HG03469 (cell line): ENCODE results near the gene AVEN.

Experiments used
- ATAC-seq: cut with Tn5 transposase; IDR thresholded peaks from one replicate; pipeline ENCODE4 v1.9.1; 2021; ENCODE audit warnings: mild to moderate bottlenecking, moderate library complexity, moderate number of reproducible peaks; ENCODE audit not compliant: unreplicated experiment

The AVEN gene

DNA sequence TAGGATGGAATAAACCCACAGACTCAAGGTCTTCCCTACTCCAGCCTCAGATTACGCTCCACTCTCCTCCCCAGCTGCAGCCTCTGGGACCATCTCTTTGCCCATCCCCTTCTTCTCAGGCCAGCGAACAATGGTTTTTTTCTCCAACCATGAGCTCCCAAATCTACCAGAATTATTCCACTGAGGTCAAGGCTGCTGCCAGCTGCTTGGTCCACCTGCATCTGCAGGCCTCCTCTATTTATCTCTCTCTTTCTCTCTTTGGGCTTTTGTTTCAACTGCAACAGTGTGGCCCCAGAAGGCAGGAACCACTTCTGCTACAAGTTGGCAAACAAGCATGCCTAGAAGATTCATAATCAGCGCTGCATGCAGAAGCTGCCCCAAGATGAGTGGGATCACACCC, 51.6 kb downstream of the AVEN start:
- ATAC-seq: no peak

DNA sequence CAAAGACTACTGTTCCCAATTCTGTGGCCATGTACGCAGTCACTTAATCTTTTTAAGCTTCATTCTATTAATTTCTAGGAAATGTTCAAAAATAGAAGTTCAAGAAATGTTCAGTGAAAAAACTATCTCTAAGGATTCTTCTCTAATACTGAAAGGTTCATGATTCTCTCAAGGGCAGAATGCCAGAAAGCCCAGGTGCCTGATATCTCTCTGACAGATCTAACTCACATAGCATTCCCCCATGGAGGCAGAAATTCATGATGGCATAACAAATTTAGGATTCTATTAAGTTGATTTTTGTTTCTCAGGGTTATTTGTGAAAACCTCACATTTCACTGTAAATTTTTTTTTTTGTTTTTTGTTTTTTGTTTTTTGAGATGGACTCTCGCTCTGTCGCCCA, 53.3 kb downstream of the AVEN start:
- no peak for ATAC-seq

DNA sequence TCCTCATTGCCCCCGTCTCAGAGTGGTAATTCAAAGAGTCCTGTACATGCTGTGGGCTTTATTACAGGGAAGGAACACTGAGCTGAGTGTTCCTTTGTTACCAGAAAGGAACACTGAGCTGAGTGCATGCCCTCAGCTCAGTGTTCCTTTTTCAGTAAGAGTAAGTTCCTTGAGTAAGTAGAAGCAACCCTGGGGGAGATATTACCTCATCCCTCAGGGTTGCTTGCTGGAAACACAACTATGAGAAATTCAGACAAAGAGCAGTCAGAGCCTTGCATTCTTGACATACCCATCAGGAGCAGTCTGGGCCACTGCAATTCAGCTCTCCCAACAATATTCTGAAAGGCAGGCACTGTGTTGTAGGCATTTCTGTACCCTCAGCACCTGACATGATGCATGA, 53.7 kb downstream of the AVEN start:
- ATAC-seq: no peak

DNA sequence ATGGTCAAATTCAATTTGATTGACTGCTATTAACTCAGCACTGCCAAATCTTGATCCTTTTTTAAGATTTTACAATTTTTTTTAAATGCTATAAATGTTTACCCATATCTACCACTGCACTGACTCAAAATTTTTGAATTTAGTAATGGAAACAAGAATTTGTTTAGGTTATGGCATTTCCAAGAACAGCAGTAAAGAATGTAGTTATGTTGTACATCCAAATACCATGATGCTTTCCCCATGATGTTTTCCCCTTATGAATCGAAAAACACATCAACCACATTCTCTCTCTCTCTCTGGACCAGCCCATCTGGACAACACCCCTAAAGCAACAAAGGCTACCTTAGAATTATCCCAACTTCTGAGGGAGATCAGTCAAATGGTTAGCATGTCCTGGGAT, 56.5 kb downstream of the AVEN start:
- ATAC-seq: no peak

DNA sequence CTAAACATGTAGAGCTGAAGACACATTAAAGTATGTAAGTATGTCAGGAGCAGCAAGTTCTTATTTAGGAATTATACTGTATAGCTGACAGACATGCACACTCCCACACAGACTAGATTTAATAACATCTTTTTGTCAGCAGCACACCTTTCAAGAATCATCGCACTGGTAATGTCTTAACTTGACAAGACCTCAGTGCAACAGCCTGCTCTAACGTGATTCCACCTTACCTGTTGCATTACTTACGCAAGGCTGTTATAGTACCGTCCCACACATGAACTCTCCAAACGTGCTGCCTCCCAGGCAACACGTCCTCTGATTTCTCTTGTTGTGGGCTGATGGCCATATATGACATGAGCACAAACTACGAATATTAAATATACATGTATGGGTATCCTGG, 58.8 kb downstream of the AVEN start:
- ATAC-seq: no peak

DNA sequence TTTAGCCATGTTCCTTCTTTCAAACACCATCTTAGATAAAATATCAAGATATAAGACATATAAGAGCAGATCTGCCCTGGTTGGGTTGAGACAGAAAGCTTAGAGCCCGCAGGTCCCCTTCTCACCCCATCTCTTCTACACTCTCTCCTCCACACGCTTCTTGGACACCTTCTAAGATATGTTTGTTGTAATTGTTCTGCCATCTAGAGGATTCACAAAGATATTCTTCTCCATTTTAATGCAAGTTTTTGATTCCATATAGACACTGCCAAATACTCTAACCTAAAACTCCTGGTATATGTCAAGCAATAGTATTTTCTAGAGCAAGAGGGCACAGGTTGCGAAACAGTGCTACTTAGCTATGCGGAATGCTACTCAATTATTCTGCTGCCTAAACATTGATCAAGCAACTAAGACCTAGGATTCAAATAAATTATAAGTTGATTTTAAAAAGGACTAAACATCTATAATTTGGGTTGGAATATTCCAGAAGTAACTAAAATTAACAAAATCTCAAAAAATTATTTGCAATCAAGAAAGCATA, 63.9 kb downstream of the AVEN start:
- no peak for ATAC-seq

DNA sequence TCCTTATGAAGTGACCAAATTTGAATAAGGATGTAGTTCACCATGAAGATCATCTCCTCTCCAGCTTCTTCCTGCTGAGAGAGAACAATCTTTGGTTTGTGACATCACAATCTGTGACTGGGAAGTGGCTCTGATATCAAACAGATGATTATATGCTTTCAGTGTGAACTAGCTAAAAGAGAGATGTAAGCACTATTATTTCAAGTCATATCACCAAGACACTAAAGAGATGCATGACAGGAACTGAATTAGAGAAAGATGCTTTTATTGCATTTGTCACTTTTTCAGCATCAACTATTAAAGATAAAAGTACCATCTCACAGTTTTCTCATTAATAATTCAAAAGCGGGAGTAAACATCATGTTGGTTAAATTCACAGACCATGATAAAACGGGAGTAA, 67.2 kb downstream of the AVEN start:
- no peak for ATAC-seq

DNA sequence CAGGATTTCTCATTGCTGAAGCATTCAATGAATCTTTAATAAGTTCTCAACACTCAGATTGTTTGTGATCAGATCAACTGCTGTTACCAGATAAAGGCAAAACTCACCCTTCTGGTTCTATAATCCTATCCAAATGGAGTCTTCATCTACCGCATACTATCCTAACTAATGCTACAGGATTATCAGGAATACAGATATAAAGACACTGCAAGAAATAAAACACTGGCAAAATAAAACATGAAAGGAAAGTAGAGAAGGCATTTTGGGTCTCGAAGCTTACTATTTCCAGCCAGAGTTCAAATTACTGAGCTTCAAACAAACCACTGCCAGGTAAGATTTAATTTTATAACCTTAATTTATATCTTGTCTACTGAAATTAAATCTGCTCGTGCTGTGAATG, 70.2 kb downstream of the AVEN start:
- ATAC-seq: no peak

DNA sequence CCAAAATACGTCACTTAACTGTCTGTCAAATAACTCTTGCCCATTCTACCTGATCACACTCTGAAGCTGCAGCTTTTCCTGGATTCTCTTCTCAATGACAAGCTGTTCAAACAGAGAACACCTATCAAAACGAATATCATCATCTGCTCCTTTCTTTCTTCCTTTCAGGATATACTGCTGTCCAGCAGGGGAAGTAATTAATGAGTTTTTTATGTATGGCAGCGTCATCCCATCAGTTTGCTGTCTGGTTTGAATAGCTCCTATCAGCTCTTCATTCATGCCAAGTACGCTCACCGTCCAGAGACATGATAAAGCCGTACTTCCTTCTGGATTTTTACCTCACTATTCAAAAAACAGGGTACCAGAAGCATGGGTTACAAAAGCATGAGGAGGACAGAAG, 70.8 kb downstream of the AVEN start, which contains the start of gene CHRM5:
Gene CHRM5, plus strand, starts transcription at position 274 of the 400 bp plus-strand sequence. CDS start 94,221 bp downstream, outside the sequence.
- ATAC-seq: no peak

DNA sequence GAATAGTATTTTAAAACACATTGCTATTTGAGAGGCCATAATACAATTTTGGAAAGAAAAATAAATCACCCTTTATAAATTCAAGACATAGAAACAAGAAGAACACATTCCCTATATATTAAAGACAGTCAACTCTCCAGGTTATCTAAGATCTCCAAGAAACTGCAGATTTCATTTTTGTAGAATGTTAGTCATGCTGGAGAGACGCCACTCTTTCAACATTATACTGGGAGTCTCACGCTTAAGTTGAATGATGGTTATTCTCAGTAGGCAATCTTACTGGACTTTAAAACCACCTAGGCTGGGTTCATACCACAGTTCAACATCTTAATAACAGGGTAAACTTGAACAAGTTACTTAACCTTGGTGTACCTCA, 74.4 kb downstream of the AVEN start:
- ATAC-seq: no peak

DNA sequence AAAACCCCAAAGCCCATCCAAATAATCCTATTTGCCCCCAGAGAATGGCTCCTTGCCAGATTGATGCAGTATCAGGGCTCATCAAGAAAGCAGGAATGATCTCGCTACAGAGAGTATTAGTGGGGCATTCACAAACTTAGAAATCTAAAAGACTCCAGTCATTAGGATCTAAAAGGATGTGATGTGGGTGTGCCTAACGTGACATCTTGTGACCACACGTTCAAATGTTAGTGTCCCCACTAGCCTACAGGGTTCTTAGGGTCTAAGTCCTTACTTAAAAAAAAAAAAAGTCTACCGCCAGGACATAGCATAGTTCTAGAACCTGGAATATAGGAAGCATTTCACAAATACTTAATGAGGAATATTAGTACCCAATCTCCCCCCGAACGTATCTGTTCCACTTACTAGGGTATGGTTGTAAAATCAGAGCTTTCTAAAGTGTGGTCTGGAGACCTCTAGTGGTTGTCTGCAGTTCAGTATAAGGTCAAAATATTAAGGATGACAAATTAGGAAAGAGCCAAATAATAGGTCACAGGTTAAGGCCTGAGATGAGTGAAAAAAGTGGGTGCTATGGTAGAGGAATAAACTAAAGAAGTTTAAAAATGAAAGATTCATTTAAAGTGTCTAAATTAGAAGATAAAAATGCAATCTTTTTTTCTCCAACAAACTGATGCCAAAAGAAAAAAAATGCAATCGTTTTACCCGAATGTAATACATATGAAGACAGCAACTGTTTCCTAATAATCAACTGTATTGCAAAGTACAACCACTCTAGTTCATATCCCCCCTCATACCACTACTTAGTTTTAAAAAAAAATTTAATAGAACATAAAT, 75.0 kb downstream of the AVEN start:
- ATAC-seq: no peak

DNA sequence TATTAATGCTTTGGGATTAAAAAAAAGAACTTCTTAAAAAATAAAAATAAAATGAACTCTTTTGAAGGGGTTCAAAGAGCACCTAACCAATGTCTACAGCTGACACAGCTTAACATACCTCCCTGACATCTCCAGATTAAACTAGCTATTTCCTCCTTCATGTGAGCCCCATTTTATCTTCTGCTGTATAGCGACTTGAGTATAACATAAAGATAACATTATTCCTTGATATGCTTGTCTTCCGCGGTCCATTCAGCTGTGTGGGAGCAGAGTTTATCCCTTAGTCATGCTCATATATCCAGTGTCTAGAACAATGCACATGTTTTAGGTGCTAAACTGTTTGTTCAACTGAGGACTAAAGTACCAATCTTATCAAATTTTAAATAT, 78.5 kb downstream of the AVEN start:
- ATAC-seq: no peak

DNA sequence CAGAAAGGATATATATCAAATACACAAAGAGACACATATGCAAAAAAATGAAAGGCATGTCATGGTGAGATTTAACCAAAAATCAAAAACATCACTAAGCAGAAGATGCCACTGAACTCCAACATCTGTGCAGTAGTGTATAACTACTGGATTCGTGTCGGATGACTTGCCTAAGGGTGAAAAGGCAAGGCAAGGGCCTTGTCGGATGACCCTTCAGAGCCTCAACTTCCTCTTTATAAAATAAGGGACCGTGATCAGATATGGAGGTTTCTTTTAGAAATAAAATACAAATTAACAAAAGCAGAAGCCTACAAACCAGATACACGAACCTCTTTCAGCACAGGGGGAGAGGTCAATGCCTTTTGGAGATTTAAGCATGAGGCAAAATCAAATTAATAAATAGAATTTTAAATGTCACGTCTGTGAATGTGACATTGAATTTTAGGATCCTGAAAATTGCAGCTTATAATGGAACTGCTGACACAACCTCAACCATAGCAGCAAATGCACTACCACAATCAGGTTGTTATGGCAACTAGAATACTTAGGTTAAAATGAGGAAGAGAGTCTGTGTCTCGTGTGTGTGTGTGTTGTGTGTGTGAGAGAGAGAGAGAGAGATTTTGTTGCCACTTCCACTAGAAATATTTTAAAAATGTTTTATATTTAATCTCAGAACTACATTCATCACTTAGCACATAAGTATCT, 79.0 kb downstream of the AVEN start:
- no peak for ATAC-seq

DNA sequence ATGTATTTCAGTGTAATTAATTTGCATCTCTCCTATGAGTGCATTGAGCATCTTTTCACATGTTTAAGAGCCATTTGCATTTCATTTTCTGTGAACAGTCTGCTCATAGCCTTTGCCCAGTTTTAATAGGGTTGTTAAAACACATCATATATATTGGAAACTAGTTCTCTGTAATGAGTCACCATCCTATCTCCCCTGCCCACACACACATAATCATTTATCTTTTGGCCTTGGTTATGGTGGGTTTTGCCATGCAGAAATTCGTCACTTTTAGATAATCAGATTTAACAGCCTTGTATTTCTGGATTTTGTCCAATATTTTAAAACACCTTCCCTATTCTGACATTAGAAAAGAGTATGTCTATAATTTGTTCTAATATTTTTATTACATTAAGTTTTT, 82.6 kb downstream of the AVEN start:
- no peak for ATAC-seq

DNA sequence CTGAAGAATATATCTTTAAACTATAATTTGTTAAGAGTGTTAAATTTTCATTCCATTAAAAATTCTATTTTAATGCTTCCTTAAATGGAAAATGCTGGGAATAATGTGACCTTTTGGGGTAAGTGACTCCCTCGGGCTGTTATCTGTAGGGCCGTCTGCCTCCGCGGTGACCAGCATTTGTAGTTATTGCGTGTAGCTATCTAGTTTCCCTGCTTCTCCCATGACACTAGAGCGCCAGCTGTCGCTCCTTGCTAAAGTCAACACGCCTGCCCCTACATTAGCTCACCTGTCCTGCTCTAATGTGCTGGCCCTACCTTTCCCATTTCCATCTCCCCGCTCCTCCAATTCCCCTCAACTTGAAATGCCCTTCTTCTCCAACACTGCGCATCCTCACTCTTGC, 83.1 kb downstream of the AVEN start:
- no peak for ATAC-seq

DNA sequence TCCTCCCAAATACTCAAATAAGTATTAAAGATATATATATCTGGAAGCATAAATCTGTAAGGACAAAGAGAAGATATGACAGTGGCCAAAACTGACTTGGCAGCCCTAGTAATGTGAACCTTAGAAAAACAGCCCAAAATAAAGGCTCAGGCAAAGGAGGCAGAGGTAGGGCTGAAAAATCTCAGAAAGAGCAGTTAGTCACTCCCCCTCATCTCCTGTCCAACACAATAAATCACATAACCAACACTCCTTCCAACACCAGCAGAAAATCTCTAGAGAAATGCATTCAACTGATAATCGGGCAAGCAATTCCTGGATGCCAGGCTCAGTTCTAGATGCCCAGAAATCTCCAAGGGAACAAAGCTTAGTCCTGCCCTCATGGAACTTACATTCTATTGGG, 92.9 kb downstream of the AVEN start:
- ATAC-seq: no peak

DNA sequence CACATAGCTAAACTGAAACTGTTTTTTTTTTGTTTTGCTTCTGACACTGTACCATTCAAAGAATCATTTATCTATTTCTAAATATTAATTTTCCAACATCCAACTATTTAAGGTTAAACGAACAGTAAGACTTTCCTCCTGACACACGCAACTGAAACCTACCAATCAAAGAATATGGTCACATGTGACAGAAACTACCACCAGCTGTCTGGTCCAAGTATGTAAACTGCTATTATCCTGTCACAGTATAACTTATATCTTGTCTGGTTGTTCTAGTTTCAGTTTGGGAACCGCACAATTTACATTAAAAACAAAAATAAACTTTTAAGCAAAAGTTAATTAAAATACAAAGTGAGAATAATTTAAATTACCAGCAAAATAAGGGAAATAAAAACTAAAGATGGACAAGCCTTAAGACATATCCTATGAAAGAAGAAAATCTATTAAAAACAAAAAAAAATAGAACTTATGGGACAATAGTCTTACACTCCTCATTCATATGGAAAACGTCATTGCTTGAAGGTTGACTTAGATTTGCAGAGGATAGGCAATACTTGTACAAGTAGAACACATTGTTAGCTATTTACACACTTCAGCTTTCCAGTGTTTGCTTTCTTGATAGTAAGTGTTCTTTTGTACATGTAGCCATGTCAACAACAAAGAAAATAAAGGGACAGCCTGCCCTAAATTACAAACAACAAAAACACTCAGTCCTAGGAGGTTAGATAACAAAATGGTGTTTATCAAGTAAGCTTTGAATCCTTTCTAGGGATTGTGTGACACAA, 97.5 kb downstream of the AVEN start:
- ATAC-seq: no peak

DNA sequence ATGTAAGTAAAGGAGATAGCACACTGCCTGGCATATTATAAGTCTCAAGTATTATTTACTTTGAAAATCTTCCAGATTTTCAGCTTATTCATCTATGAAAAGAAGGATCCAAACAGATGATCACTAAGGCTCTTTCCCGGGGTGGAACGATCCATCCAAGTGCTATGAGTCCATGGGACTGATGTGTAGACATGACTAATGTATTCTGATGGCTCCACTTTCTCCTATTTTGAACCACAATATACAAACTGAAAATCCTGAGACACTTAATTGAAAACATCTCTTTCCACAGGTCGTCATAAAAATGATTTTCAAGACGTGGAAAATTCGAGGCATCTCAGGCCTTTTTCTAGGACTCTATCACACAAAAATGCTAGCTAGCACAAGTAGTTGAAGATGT, 104.1 kb downstream of the AVEN start:
- ATAC-seq: no peak

DNA sequence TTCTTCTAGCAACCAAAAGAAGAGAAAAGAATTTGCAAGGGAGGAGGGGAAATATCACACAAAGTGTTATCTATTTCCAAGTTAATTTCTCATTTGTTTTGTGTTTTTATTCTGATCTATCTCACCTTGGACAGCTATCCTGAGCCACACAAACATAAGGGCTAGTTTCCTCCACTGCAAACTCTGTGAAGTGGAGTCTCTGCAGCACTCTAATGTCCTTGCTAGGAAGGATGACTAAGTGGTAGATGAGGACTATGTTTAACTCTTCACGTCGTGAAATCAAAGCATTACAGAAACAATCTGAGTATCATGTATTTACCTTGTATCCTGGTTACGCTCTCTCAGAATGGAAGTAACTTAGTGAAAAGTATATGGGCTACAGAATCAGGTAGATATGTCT, 104.6 kb downstream of the AVEN start:
- no peak for ATAC-seq

DNA sequence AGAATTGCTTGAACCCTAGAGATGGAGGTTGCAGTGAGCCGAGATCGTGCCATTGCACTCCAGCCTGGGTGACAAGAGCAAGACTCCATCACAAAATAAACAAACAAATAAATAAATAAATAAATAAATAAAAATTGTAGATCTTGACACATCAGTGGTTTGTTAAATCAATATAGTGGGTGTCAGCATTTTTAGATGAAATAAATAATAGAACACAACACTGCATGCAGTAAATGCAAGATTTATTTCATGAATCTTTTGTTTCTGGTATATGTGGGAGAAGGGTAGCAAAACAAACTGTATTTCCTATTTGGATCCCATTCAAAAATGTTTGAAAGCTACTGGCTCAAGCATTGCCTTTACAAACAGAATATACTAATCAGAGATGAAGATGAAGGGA, 106.3 kb downstream of the AVEN start:
- ATAC-seq: no peak

DNA sequence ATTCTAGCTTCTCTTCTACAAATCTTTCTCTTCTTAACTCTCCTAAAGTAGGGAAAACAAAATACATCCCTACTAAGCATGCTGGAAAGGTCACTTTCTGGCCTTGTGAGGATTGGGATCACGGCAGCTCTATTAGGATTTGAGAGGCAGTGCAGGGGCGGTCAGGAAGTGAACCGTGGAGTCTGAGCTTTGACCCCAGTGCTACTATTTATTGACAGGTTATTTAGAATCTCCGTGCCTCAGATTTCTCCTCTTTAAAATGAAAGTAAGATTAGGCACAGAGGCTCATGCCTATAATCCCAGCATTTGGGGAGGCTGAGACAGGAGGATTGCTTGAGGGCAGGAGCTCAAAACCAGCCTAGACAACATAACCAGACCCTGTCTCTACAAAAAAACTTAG, 112.7 kb downstream of the AVEN start:
- ATAC-seq: no peak
